OCI-LY3 (cell line): ENCODE data around the gene ARHGAP5.

Source experiments
- H2AFZ ChIP-seq: fragments of 200-600, 300-600 bp; shearing (Covaris generic); 2 replicates; pipeline ENCODE4 v1.6.0; 2014; ENCODE audit warnings: antibody characterized with exemption, low read depth, low read length
- H3K27ac ChIP-seq: fragments of 200-600, 300-600 bp; sonication (generic); 2 replicates; pipeline ENCODE4 v1.5.1; 2014; ENCODE audit warnings: mild to moderate bottlenecking, low read length, moderate library complexity, mixed read lengths
- H3K27me3 ChIP-seq: fragments of 200-600, 300-600 bp; sonication (generic); 2 replicates; pipeline ENCODE4 v1.6.1; 2014; ENCODE audit warnings: low read depth, low read length, mixed read lengths
- H3K36me3 ChIP-seq: fragments of 200-600, 300-600 bp; sonication (generic); replicated peaks from 2 replicates; pipeline ENCODE3; 2014; ENCODE audit warnings: low read depth, low read length, mixed read lengths
- H3K4me1 ChIP-seq: fragments of 300-600, 200-600 bp; sonication (generic); 2 replicates; pipeline ENCODE4 v1.6.1; 2014; ENCODE audit warnings: low read length, mixed read lengths
- H3K4me2 ChIP-seq: fragments of 200-600, 300-600 bp; sonication (generic); 2 replicates; pipeline ENCODE4 v1.6.1; 2014; ENCODE audit warnings: low read length, mixed read lengths
- H3K4me3 ChIP-seq: fragments of 300-600, 200-600 bp; sonication (generic); 2 replicates; pipeline ENCODE4 v1.5.1; 2014; ENCODE audit warnings: antibody characterized with exemption, mild to moderate bottlenecking, low read length, moderate library complexity
- H3K79me2 ChIP-seq: fragments of 300-600, 200-600 bp; shearing (Covaris generic); 2 replicates; pipeline ENCODE4 v1.6.1; 2014; ENCODE audit warnings: mild to moderate bottlenecking, low read length, mixed read lengths
- H3K9ac ChIP-seq: fragments of 300-600, 200-600 bp; shearing (Covaris generic); 2 replicates; pipeline ENCODE4 v1.6.0; 2014; ENCODE audit warnings: mild to moderate bottlenecking, low read length, moderate library complexity
- H3K9me3 ChIP-seq: fragments of 200-600, 300-600 bp; shearing (Covaris generic); 2 replicates; pipeline ENCODE4 v1.6.1; 2014; ENCODE audit warnings: low read length, mixed read lengths; ENCODE audit not compliant: insufficient read depth
- H4K20me1 ChIP-seq: fragments of 200-600, 300-600 bp; sonication (generic); 2 replicates; pipeline ENCODE4 v1.6.1; 2016; ENCODE audit warnings: low read length, mixed read lengths; ENCODE audit not compliant: insufficient read depth
- CTCF ChIP-seq: fragments of 200-600, 300-600 bp; sonication (generic); IDR thresholded peaks from 2 replicates; pipeline ENCODE4 v1.5.1; 2014; ENCODE audit warnings: antibody characterized with exemption, low read length, low read depth
- EZH2phosphoT487 ChIP-seq: fragments of 200-600 bp; shearing (Covaris generic); IDR thresholded peaks from 2 replicates; pipeline ENCODE4 v1.6.1; 2018; ENCODE audit warnings: antibody characterized with exemption, mixed run types, low read depth

Gene ARHGAP5

GRCh38 chr14:32072676-32073075 is 4.4 kb upstream of the ARHGAP5 start:
- H3K36me3 ChIP-seq = no peaks in the 10 kb centered on the region
- H4K20me1 ChIP-seq = no peaks in the 10 kb centered on the region
- H3K4me3 ChIP-seq = no peak overlapping the region
- no peak overlapping the region for H3K4me2 ChIP-seq
- H3K27me3 ChIP-seq = peaks cover 21% of the 10 kb centered on the region
- H3K9me3 ChIP-seq = no peaks in the 10 kb centered on the region
- no peak overlapping the region for H3K27ac ChIP-seq
- TF ChIP-seq EZH2phosphoT487 (no peak), CTCF (no peak)
- peaks cover 5% of the 10 kb centered on the region; the same call in 1 of the 2 replicates for H3K4me1 ChIP-seq
- no peak overlapping the region for H3K9ac ChIP-seq
- H3K79me2 ChIP-seq = no peaks in the 10 kb centered on the region; the same call in 1 of the 2 replicates
- no peak overlapping the region for H2AFZ ChIP-seq

GRCh38 chr14:32073537-32074189 is 3.4 kb upstream of the ARHGAP5 start:
- H3K4me2 ChIP-seq = no peak overlapping the region
- H3K36me3 ChIP-seq = no peaks in the 10 kb centered on the region
- H3K79me2 ChIP-seq = peaks cover 6% of the 10 kb centered on the region
- no peaks in the 10 kb centered on the region for H3K9me3 ChIP-seq
- no peak overlapping the region for H3K4me3 ChIP-seq
- no peak for TF ChIP-seq EZH2phosphoT487
- peak; percentile 82 for TF ChIP-seq CTCF
- peaks cover 8% of the 10 kb centered on the region for H3K4me1 ChIP-seq
- H4K20me1 ChIP-seq = no peaks in the 10 kb centered on the region
- no peak overlapping the region for H3K9ac ChIP-seq
- no peak overlapping the region for H3K27ac ChIP-seq
- no peak overlapping the region for H2AFZ ChIP-seq
- H3K27me3 ChIP-seq = peaks cover 21% of the 10 kb centered on the region

- peaks cover 15% of the 10 kb centered on the region for H3K79me2 ChIP-seq
- no peak overlapping the region for H3K27ac ChIP-seq
- no peak overlapping the region for H3K4me2 ChIP-seq
- TF ChIP-seq CTCF = no peak
- TF ChIP-seq EZH2phosphoT487 = no peak
- H3K9me3 ChIP-seq = no peaks in the 10 kb centered on the region
- no peak overlapping the region for H2AFZ ChIP-seq
- H3K27me3 ChIP-seq = peaks cover 24% of the 10 kb centered on the region
- no peaks in the 10 kb centered on the region for H3K36me3 ChIP-seq
- no peak overlapping the region for H3K9ac ChIP-seq
- H3K4me1 ChIP-seq = peaks cover 13% of the 10 kb centered on the region
- peaks cover 6% of the 10 kb centered on the region for H4K20me1 ChIP-seq
- H3K4me3 ChIP-seq = no peak overlapping the region
Measured at GRCh38 chr14:32074887-32075572, 2.1 kb upstream of the ARHGAP5 start.

- H3K27me3 ChIP-seq = peaks cover 24% of the 10 kb centered on the region
- H3K36me3 ChIP-seq = no peaks in the 10 kb centered on the region
- peak overlapping the region; percentile 99 for H2AFZ ChIP-seq
- H3K4me2 ChIP-seq = peak overlapping the region; percentile 95
- no peak for TF ChIP-seq EZH2phosphoT487
- no peak for TF ChIP-seq CTCF
- H3K79me2 ChIP-seq = peaks cover 18% of the 10 kb centered on the region
- 0 out of 2 replicates have a peak overlapping the region, but pooled peaks have one; percentile 28 for H3K27ac ChIP-seq
- H3K4me1 ChIP-seq = peaks cover 13% of the 10 kb centered on the region
- H3K9ac ChIP-seq = peak overlapping the region; percentile 83
- H4K20me1 ChIP-seq = peaks cover 10% of the 10 kb centered on the region
- no peaks in the 10 kb centered on the region for H3K9me3 ChIP-seq
- peak overlapping the region; percentile 97 for H3K4me3 ChIP-seq
Measured at GRCh38 chr14:32075672-32076277, 1.3 kb upstream of the ARHGAP5 start.
